Neutrophil (primary cell): ENCODE measurements around the gene RNPEPL1.

Experiments
- H3K27ac ChIP-seq: fragments of 200-600 bp; sonication (generic); 2 replicates; pipeline ENCODE4 v1.5.1; 2016; ENCODE audit warnings: mild to moderate bottlenecking, moderate library complexity
- H3K27me3 ChIP-seq: fragments of 200-600 bp; sonication (generic); 2 replicates; pipeline ENCODE4 v1.6.0; 2016; ENCODE audit warnings: mild to moderate bottlenecking
- H3K36me3 ChIP-seq: fragments of 200-600 bp; sonication (generic); 2 replicates; pipeline ENCODE4 v1.5.1; 2017
- H3K4me1 ChIP-seq, 2 experiments: fragments of 200-600 bp in 1 of 2; sonication (generic) in 1 of 2; 1 replicate in 1 of 2; 2 replicates in 1 of 2; pipeline versions ENCODE4 v1.5.1 to v1.6.1; 2013 to 2016; ENCODE audit warnings: low read depth in 1 of 2, low read length in 1 of 2, mild to moderate bottlenecking in 1 of 2, moderate library complexity in 1 of 2; ENCODE audit not compliant: control insufficient read depth in 1 of 2, insufficient read depth in 1 of 2
- H3K4me3 ChIP-seq, 2 experiments: fragments of 200-600 bp in 1 of 2; sonication (generic) in 1 of 2; 1 replicate in 1 of 2; 2 replicates in 1 of 2; pipeline ENCODE4 v1.5.1; 2013 to 2016; ENCODE audit warnings: low read depth in 1 of 2, low read length in 1 of 2, mild to moderate bottlenecking in 1 of 2, moderate library complexity in 1 of 2
- H3K9me3 ChIP-seq: fragments of 200-600 bp; sonication (generic); 2 replicates; pipeline ENCODE4 v1.5.1; 2016
- CTCF ChIP-seq: fragments of 200-600 bp; sonication (generic); IDR thresholded peaks from 2 replicates; pipeline ENCODE4 v1.5.1; 2016; ENCODE audit warnings: antibody characterized with exemption

The RNPEPL1 gene

DNA sequence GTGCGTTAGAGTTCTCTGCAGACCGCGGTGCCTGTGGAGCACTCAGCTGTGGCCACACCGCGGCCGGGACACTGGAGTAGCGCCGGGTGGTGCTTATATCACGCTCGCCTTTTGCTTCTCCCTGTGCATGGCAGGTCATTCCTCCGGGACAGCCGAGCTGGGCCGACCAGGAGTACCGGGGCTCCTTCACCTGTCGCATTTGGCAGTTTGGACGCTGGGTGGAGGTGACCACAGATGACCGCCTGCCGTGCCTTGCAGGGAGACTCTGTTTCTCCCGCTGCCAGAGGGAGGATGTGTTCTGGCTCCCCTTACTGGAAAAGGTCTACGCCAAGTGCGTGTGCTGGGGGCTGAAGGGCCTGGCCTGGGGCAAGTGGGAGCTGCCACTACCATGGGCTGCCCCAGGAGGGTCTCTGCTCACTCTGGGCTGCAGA is 22.4 kb downstream of the RNPEPL1 start:
- Histone ChIP-seq H3K27me3 (no peaks in the 10 kb centered on the region), H3K9me3 (no peaks in the 10 kb centered on the region), H3K4me3 (no peak overlapping the region), H3K27ac (no peak overlapping the region), H3K36me3 (peaks cover 60% of the 10 kb centered on the region), H3K4me1 (peaks cover 20% of the 10 kb centered on the region in 2 experiments)
- TF ChIP-seq CTCF, result no peak

- no peak overlapping the region for H3K4me3 ChIP-seq
- H3K27me3 ChIP-seq, result no peaks in the 10 kb centered on the region
- no peak overlapping the region for H3K27ac ChIP-seq
- peaks cover 16% of the 10 kb centered on the region in 2 experiments for H3K4me1 ChIP-seq
- H3K36me3 ChIP-seq, result peaks cover 66% of the 10 kb centered on the region
- H3K9me3 ChIP-seq, result no peaks in the 10 kb centered on the region
- TF ChIP-seq CTCF, result no peak
Observed at GRCh38 chr2:240591226-240591625, 22.9 kb downstream of the RNPEPL1 start.

DNA sequence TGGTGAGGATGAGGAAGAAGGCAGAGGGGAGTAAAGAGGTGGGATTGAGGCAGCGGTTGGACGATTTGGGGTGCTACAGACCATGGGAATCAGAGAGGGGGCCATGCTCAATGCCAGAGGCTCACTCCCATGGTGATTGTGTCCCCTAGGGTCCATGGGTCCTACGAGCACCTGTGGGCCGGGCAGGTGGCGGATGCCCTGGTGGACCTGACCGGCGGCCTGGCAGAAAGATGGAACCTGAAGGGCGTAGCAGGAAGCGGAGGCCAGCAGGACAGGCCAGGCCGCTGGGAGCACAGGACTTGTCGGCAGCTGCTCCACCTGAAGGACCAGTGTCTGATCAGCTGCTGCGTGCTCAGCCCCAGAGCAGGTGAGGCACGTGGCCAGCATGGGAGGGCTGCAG is 23.5 kb downstream of the RNPEPL1 start:
- H3K9me3 ChIP-seq, result no peaks in the 10 kb centered on the region
- no peaks in the 10 kb centered on the region for H3K27me3 ChIP-seq
- no peak for TF ChIP-seq CTCF
- peaks cover 16% of the 10 kb centered on the region in 2 experiments for H3K4me1 ChIP-seq
- no peak overlapping the region for H3K27ac ChIP-seq
- H3K4me3 ChIP-seq, result no peak overlapping the region
- peaks cover 71% of the 10 kb centered on the region for H3K36me3 ChIP-seq

- no peak overlapping the region for H3K27ac ChIP-seq
- peaks cover 85% of the 10 kb centered on the region for H3K36me3 ChIP-seq
- H3K27me3 ChIP-seq, result no peaks in the 10 kb centered on the region
- H3K9me3 ChIP-seq, result no peaks in the 10 kb centered on the region
- H3K4me3 ChIP-seq, result no peak overlapping the region
- peaks cover 2 to 3% of the 10 kb centered on the region in 2 experiments for H3K4me1 ChIP-seq
- no peak for TF ChIP-seq CTCF
Observed at GRCh38 chr2:240593026-240593702, 24.9 kb downstream of the RNPEPL1 start.

GRCh38 chr2:240593703-240594451 is 25.6 kb downstream of the RNPEPL1 start:
- TF ChIP-seq CTCF, result no peak
- Histone ChIP-seq H3K36me3 (peaks cover 92% of the 10 kb centered on the region), H3K9me3 (no peaks in the 10 kb centered on the region), H3K27ac (no peak overlapping the region), H3K4me1 (no peaks in the 10 kb centered on the region), H3K27me3 (no peaks in the 10 kb centered on the region), H3K4me3 (no peak overlapping the region)
